ENCODE measurements around the gene RCBTB2.

The RCBTB2 gene

DNA sequence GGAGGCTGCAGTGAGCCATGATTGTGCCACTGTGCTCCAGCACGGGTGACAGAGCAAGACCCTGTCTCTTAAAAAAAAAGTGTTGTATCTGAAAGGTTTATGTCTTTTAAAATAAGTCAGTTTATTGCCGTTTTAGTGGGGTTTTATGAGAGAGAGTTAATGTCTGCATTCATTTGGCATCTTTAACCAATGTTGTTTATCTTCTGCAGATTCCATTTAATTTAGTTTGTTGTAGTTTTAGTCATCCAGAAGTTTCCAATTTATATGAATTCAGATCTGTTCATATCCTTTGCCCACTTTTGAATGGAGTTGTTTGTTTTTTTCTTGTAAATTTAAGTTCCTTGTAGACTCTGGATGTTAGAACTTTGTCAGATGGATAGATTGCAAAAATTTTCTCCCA is 83.2 kb downstream of the RCBTB2 start:
- DNase-seq = no peak
- Mint-ChIP-seq H3K27ac (no peak overlapping the region), H3K27me3 (ENCODE audit: low read depth, poor library complexity) (no peaks in the 10 kb centered on the region), H3K4me3 (no peak overlapping the region), H3K36me3 (ENCODE audit: low read depth) (peaks cover 41% of the 10 kb centered on the region), H3K4me1 (no peaks in the 10 kb centered on the region), H3K9me3 (peaks cover 29% of the 10 kb centered on the region)
- TF ChIP-seq, protein P1, sequence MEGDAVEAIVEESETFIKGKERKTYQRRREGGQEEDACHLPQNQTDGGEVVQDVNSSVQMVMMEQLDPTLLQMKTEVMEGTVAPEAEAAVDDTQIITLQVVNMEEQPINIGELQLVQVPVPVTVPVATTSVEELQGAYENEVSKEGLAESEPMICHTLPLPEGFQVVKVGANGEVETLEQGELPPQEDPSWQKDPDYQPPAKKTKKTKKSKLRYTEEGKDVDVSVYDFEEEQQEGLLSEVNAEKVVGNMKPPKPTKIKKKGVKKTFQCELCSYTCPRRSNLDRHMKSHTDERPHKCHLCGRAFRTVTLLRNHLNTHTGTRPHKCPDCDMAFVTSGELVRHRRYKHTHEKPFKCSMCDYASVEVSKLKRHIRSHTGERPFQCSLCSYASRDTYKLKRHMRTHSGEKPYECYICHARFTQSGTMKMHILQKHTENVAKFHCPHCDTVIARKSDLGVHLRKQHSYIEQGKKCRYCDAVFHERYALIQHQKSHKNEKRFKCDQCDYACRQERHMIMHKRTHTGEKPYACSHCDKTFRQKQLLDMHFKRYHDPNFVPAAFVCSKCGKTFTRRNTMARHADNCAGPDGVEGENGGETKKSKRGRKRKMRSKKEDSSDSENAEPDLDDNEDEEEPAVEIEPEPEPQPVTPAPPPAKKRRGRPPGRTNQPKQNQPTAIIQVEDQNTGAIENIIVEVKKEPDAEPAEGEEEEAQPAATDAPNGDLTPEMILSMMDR (IDR thresholded peaks at IDR 0.05) = no peak

- no peaks in the 10 kb centered on the region for H3K27me3 Mint-ChIP-seq (ENCODE audit: low read depth, poor library complexity)
- peaks cover 42% of the 10 kb centered on the region for H3K36me3 Mint-ChIP-seq (ENCODE audit: low read depth)
- H3K9me3 Mint-ChIP-seq = peaks cover 29% of the 10 kb centered on the region
- TF ChIP-seq, protein P1 (IDR thresholded peaks at IDR 0.05) = no peak
- DNase-seq = no peak
- H3K27ac Mint-ChIP-seq = no peak overlapping the region
- no peaks in the 10 kb centered on the region for H3K4me1 Mint-ChIP-seq
- no peak overlapping the region for H3K4me3 Mint-ChIP-seq
These were observed 83.8 kb downstream of the RCBTB2 start for GRCh38 chr13:48448959-48449614.

- Mint-ChIP-seq H3K27ac (no peak overlapping the region), H3K9me3 (peaks cover 29% of the 10 kb centered on the region), H3K4me1 (no peaks in the 10 kb centered on the region), H3K4me3 (no peak overlapping the region), H3K27me3 (ENCODE audit: low read depth, poor library complexity) (no peaks in the 10 kb centered on the region), H3K36me3 (ENCODE audit: low read depth) (peaks cover 38% of the 10 kb centered on the region)
- no peak for DNase-seq
- TF ChIP-seq, protein P1 (IDR thresholded peaks at IDR 0.05) = no peak
These were observed 84.5 kb downstream of the RCBTB2 start for GRCh38 chr13:48448285-48448958.

- H3K36me3 Mint-ChIP-seq (ENCODE audit: low read depth) = peaks cover 20% of the 10 kb centered on the region
- H3K27me3 Mint-ChIP-seq (ENCODE audit: low read depth, poor library complexity) = no peaks in the 10 kb centered on the region
- no peak overlapping the region for H3K4me3 Mint-ChIP-seq
- no peak overlapping the region for H3K27ac Mint-ChIP-seq
- TF ChIP-seq, protein P1 (IDR thresholded peaks at IDR 0.05) = no peak
- peaks cover 22% of the 10 kb centered on the region for H3K9me3 Mint-ChIP-seq
- DNase-seq = no peak
- H3K4me1 Mint-ChIP-seq = no peaks in the 10 kb centered on the region
These were observed 86.4 kb downstream of the RCBTB2 start for GRCh38 chr13:48446464-48446863.

- H3K9me3 Mint-ChIP-seq = no peaks in the 10 kb centered on the region
- H3K4me1 Mint-ChIP-seq = no peaks in the 10 kb centered on the region
- no peak overlapping the region for H3K27ac Mint-ChIP-seq
- H3K36me3 Mint-ChIP-seq (ENCODE audit: low read depth) = peaks cover 8% of the 10 kb centered on the region
- no peak for DNase-seq
- no peaks in the 10 kb centered on the region for H3K27me3 Mint-ChIP-seq (ENCODE audit: low read depth, poor library complexity)
- no peak overlapping the region for H3K4me3 Mint-ChIP-seq
- TF ChIP-seq, protein P1 (IDR thresholded peaks at IDR 0.05) = no peak
These were observed 89.3 kb downstream of the RCBTB2 start for GRCh38 chr13:48443442-48444208.

Measured in nephron progenitor cell (in vitro differentiated cells).